Measurements from ENCODE around the gene NUDCD3. TPM values are rescaled to one million over a fixed set of nuclear protein-coding genes. Genes with fewer than 3 reads are reported as not detected.
A peak's percentile ranks its signal among the peaks of the same experiment; 100 is the strongest.

The NUDCD3 gene
- polyA plus RNA-seq, 1 experiment: 61.4 TPM

DNA sequence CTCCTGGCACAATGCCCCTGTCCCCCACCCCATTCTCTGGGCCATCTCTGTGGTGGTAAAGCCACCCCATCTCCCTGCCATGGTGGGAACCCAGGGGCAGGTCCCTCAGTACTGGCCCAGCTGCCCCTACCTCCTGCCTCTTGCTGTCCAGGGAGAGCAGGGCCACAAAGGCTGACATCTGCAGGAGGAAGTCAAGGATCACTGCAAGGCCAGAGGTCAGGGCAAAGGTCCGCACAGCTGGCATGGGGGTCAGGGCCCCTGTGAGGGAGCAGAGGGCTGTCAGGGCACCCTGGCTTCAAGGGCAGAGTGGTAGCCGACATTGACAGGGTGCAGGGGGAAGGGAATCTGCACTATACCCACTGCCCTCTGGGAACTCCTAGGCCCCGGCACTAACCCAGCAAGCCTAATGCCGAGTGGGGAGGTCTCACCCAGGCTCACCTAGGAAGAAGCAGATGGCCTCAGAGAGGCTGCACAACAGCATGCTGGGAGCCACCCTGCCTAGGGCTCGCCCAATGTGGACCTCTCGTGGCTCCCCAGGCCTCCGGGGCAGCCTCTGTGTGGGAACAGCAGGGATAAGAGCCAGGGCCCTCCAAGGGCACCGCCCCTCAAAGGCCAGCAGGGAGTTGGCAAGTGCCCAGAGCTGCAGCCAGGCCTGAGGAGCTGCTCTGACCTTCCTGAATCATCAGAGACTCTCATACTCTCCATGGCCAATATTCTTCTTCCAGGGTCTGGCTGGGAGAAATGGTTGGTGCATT lies 43.0 kb upstream of the NUDCD3 start:
- DNase-seq (ENCODE audit: low read depth, low spot score): no peak
- H3K9me3 ChIP-seq (ENCODE audit: control insufficient read depth, insufficient read depth, low read length): peaks cover 3% of the 10 kb centered on the region; the same call in 1 of the 2 replicates
- POLR2A ChIA-PET: interaction anchor here (0.7 to 1.3 kb wide), 2 partner anchors 23 to 35 kb away, joined by 3 to 5 read pairs; no protein-coding TSS in a partner anchor
- H3K27me3 ChIP-seq (ENCODE audit: control insufficient read depth, insufficient read depth, low read length): no peaks in the 10 kb centered on the region
- CTCF ChIA-PET: interaction anchor here (0.6 to 1.6 kb wide), 8 partner anchors 9 to 324 kb away, joined by 3 to 7 read pairs (median 4); partner anchors contain the start of gene NUDCD3
- no peak for TF ChIP-seq CTCF (IDR thresholded peaks at IDR 0.05; ENCODE audit: low read depth, low read length)
- no peak overlapping the region for H3K4me3 ChIP-seq (ENCODE audit: low read depth, low read length)
- peak overlapping the region; percentile 84 for H3K27ac ChIP-seq (ENCODE audit: low read depth, low read length)

GRCh38 chr7:44531421-44532380 lies 41.2 kb upstream of the NUDCD3 start:
- POLR2A ChIA-PET: no interaction called here
- H3K27ac ChIP-seq (ENCODE audit: low read depth, low read length): no peak overlapping the region
- CTCF ChIA-PET: no interaction called here
- TF ChIP-seq CTCF (IDR thresholded peaks at IDR 0.05; ENCODE audit: low read depth, low read length): no peak
- no peaks in the 10 kb centered on the region for H3K27me3 ChIP-seq (ENCODE audit: control insufficient read depth, insufficient read depth, low read length)
- H3K4me3 ChIP-seq (ENCODE audit: low read depth, low read length): no peak overlapping the region
- DNase-seq (ENCODE audit: low read depth, low spot score): no peak
- H3K9me3 ChIP-seq (ENCODE audit: control insufficient read depth, insufficient read depth, low read length): no peaks in the 10 kb centered on the region; the same call in 1 of the 2 replicates

GRCh38 chr7:44530990-44531389 lies 40.5 kb upstream of the NUDCD3 start:
- Histone ChIP-seq H3K27ac (ENCODE audit: low read depth, low read length) (no peak overlapping the region), H3K4me3 (ENCODE audit: low read depth, low read length) (no peak overlapping the region), H3K27me3 (ENCODE audit: control insufficient read depth, insufficient read depth, low read length) (no peaks in the 10 kb centered on the region), H3K9me3 (ENCODE audit: control insufficient read depth, insufficient read depth, low read length) (no peaks in the 10 kb centered on the region; the same call in none of the 2 replicates)
- ChIA-PET POLR2A (no interaction called here), CTCF (no interaction called here)
- no peak for DNase-seq (ENCODE audit: low read depth, low spot score)
- TF ChIP-seq CTCF (IDR thresholded peaks at IDR 0.05; ENCODE audit: low read depth, low read length): no peak

GRCh38 chr7:44524811-44525388 lies 34.4 kb upstream of the NUDCD3 start:
- DNase-seq (ENCODE audit: low read depth, low spot score): no peak
- no peak overlapping the region for H3K27ac ChIP-seq (ENCODE audit: low read depth, low read length)
- POLR2A ChIA-PET: no interaction called here
- CTCF ChIA-PET: no interaction called here
- H3K9me3 ChIP-seq (ENCODE audit: control insufficient read depth, insufficient read depth, low read length): peaks cover 5% of the 10 kb centered on the region; the same call in 1 of the 2 replicates
- no peak for TF ChIP-seq CTCF (IDR thresholded peaks at IDR 0.05; ENCODE audit: low read depth, low read length)
- H3K27me3 ChIP-seq (ENCODE audit: control insufficient read depth, insufficient read depth, low read length): peaks cover 12% of the 10 kb centered on the region
- no peak overlapping the region for H3K4me3 ChIP-seq (ENCODE audit: low read depth, low read length)

Data from AG04450 (cell line).